GM12801 (cell line): ENCODE results near the gene IFNAR2.

Experiments used
- TF ChIP-seq, protein P1 (sequence below): IDR thresholded peaks from one replicate; pipeline ENCODE4 v1.5.1; 2011; ENCODE audit warnings: control low read depth; ENCODE audit not compliant: insufficient read length; ENCODE audit errors: extremely low read depth

IFNAR2 gene

DNA sequence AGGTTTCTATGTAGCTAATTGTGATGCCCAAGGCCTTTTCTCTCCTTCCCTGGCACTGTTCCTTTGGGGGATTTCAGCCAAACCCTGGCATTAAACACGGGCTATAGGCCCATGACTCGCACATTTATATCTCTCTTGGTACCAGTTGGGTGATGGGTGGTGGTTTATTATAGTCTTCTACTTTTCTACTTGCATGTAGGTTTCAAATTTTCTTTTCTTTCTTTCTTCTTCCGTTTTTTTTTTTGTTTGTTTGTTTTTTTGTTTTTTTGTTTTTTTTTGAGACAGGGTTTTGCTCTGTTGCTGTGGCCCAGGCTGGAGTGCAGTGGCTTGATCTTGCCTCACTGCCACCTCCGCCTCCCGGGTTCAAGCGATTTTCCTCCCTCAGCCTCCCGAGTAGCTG, 37.5 kb downstream of the IFNAR2 start:
- TF ChIP-seq, protein P1, sequence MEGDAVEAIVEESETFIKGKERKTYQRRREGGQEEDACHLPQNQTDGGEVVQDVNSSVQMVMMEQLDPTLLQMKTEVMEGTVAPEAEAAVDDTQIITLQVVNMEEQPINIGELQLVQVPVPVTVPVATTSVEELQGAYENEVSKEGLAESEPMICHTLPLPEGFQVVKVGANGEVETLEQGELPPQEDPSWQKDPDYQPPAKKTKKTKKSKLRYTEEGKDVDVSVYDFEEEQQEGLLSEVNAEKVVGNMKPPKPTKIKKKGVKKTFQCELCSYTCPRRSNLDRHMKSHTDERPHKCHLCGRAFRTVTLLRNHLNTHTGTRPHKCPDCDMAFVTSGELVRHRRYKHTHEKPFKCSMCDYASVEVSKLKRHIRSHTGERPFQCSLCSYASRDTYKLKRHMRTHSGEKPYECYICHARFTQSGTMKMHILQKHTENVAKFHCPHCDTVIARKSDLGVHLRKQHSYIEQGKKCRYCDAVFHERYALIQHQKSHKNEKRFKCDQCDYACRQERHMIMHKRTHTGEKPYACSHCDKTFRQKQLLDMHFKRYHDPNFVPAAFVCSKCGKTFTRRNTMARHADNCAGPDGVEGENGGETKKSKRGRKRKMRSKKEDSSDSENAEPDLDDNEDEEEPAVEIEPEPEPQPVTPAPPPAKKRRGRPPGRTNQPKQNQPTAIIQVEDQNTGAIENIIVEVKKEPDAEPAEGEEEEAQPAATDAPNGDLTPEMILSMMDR: no peak

DNA sequence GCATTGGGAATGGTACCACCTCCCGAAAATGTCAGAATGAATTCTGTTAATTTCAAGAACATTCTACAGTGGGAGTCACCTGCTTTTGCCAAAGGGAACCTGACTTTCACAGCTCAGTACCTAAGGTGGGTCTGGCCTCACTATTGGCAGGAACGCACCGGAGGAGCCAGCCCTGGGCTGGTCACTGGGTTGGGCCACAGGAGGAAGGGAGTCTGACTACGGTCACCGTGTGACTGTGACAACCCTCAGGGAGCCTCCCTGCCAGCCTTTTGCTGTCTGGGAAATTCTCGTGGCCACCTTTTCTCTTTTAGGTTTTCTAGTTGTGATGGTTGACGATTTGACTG, 38.6 kb downstream of the IFNAR2 start:
- TF ChIP-seq, protein P1: no peak

DNA sequence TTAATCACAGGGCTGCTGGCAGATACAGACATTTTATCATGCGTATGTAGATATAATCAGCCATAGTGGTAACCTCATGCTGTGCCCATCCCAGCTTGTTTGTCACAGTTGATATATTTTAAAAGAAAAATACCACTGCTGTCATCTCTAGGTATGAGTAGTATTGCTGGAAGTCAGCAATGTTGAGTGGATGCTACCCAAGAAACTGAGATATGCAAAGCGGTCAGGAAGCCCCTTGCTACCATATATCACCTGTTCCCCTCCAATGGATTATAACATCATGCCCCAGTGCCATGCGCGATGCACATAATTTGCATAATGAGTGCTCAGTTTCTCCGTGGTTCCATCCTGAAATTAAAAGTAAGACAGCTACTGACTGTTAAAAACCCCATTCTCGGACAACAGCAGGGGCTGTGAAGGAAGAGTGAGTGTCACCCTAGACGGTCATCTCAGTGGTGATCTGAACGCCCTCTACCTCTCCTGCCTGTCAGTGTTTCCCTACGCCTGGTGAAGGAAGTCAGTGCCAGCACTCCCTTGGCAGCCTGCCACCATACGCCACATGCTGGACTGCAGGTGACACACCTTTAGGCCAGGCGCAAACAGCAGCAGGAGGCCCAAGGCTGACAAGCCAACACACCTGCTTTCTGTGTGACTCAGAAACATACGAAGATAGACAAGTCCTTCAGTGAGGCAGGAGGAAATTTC, 39.2 kb downstream of the IFNAR2 start:
- TF ChIP-seq, protein P1: no peak

DNA sequence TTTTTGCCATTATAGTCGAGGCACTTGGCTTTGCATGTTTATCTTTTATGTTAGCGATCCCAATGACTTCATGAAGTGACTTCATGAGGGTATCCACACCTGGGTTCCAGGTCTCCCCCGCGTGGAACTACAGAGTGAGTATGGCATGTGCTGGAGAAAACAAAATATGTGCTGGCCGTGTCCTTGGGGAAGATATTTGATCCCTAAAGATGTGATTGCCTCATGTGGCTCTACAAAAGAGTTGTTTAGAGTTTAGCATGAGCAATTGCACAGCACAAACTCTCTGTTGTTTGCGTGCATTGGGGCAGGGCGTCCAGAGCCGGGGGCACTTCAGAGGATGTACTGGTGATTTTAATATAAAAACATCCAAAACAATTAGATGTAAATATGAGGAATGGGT, 41.2 kb downstream of the IFNAR2 start:
- TF ChIP-seq, protein P1: no peak

DNA sequence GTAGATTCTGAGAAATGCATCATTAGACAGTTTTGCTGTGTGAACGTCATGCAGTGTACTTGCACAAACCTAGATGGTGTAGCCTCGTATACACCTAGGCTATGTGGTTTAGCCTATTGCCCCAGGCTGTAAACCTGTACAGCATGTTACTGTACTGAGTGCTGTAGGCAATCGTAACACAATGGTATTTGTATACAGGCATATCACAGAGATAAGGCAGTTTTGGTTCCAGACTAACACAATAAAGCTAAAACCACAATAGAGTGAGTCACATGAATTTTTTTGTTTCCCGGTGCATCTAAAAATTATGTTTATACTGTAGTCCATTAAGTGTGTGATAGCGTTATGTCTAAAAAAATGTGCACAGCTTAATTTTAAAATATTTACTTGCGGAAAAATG, 43.3 kb downstream of the IFNAR2 start:
- TF ChIP-seq, protein P1: no peak

DNA sequence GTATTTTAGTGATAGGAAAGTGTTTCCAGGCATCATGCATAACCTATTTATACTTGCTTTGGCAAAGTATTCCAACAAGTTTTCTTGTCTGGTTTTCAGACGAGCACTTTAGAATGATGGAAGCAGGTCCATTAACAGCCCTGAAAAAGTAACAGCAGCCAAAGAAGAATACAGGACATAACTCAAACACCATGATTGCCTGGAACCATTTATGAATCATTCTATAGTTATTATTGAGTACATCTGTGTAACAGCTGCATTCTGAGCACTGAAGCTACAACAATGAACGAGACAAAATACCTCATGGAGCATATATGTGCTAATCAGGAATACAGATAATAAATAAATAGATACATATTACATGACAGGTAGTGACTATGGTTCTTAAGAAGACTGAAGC, 49.0 kb downstream of the IFNAR2 start:
- TF ChIP-seq, protein P1: no peak

DNA sequence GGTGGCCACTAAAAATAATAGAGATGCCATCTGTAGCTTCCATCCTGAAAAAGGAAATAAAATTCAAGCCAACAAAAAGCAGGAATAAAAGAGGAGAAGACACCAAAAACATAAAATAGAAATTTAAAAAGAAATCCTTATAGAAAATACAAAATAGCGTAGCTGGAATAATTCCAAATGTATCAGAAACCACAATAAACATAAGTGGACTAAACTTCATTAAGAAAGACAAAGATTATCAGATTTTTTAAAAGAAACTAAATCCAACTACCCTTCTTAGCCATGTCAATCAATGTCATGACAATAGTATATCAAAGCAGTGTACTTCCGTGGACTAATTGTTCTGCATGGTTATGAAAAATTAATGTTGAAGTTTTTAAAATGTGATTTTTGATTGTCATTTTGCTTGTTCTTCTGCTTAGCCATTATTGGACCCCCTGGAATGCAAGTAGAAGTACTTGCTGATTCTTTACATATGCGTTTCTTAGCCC, 49.6 kb downstream of the IFNAR2 start:
- TF ChIP-seq, protein P1: no peak
